ENCODE data around the gene RBM8A.

RBM8A gene

DNA sequence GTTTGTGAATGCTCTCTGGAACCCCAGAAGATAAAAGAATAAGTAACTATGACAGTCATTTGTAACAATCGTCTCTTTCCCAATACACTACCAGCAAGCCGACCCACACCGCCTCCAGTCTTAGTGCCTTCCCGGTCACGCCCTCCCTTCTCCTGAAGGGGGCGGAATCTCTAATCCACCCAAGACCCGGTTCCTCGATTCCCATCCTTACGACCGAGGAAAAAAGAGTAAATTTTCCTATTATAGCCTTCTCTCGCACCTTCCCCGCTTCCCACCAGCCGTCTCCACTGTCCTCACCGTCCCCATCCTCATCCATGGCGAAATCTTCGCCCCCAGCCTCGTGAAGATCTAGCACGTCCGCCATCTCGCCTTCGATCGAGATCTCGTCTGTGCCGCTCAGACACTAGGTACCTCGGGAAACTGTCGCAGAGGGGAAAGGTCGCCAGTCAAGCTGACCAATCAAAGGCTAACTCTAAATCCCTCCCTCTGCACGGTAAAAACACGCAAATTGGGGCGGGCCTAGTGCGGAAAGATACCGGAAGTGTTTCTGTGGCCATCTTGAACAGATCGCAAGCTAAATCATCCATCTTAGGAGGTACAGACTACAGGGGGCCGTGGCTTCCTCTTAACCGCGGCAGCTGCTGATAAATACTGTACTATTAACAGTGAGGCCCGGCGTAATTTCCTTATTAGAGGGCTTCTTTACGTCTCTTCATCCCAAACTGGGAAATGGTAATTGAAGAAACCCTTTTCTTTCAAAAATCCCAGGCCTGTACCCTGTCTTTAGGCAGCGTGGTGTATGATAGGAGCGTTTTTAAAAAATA is at the start of gene RBM8A:
RBM8A (minus strand) TSS at position 422 of the 824 bp plus-strand sequence; CDS start at position 364, 58 bp downstream.
- DNase-seq, result peak; percentile 99

DNA sequence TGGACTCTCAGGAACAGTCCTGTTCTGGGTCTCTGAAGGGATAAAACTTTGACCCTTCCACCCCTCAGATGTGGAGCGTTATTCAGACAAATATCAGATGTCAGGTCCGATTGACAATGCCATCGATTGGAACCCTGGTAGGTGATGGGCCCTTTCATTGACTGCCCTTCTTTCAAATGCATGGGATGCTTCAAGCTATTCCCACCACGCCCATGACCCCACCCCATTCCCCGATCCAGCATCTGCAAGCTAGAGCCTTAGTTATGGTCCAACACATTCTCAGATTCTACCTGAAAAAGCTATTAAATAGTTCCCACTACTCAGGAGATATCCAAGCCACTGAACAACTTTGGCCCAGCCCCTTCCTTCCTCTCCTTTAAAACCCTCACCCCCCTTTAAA is 49.7 kb upstream of the RBM8A start:
- DNase-seq, result no peak

DNA sequence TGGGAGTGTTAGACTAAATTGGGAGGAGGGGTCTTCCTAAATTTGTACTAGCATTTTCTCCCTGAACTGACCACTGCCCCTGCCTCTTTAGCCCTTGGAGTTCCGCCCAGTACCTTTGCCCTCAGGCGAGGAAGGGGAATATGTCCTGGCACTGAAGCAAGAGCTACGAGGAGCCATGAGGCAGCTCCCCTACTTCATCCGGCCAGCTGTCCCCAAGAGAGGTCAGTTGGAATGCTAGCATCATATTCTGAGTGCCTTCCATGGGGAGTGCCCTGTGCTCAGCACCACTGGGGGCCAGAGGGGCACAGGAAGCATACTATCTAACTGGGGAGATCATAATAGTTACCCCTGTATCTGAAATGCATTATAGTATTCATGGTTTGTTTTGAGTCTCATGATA is 47.9 kb upstream of the RBM8A start:
- no peak for DNase-seq

DNA sequence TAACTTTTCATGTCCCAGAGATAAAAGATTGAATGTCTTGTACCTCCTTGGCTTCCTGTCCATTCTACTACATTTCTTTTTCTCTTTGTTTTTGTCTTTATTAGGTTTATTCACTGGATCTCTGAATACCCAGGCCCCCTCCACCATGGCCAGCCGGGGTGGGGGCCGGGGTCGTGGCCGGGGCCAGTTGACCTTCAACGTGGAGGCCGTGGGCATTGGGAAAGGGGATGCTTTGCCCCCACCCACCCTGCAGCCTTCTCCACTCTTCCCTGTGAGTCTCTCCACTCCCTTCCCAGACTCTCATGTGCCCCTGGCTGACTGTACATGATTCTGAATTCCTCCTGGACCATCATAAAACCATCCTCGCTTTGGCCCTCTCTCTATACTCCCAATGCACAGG is 47.4 kb upstream of the RBM8A start:
- no peak for DNase-seq

DNA sequence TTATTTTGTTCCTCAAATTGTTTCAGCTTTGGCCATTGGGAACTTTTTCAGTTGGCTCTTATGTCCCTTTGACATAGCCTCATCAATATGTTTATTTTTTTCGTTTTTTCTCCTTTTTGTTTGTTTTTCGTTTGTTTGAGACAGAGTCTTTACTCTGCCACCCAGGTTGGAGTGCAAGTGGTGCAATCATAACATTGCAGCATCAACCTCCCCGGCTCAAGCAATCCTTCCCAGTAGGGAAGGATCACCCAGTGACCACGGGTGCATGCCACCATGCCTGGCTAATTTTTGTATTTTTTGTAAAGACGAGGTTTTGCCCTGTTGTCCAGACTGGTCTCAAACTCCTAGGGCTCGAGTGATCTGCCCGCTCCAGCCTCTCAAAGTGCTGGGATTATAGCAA is 45.3 kb upstream of the RBM8A start:
- no peak for DNase-seq

DNA sequence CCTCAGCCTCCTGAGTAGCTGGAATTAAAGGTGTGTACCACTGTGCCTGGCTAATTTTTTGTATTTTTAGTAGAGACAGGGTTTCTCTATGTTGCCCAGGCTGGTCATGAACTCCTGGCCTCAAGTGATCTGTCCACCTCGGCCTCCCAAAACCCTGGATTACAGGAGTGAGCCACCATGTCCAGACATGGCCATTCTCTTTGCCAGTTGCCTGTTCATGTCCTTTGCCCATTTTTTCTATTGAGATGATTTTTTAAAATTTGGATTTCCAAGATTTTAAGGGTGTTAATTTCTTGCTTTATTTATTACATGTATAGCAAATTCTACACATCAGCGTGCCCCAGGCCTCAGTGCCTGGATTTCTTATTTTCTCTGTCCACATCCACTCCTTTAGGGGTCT is 40.0 kb upstream of the RBM8A start:
- no peak for DNase-seq

DNA sequence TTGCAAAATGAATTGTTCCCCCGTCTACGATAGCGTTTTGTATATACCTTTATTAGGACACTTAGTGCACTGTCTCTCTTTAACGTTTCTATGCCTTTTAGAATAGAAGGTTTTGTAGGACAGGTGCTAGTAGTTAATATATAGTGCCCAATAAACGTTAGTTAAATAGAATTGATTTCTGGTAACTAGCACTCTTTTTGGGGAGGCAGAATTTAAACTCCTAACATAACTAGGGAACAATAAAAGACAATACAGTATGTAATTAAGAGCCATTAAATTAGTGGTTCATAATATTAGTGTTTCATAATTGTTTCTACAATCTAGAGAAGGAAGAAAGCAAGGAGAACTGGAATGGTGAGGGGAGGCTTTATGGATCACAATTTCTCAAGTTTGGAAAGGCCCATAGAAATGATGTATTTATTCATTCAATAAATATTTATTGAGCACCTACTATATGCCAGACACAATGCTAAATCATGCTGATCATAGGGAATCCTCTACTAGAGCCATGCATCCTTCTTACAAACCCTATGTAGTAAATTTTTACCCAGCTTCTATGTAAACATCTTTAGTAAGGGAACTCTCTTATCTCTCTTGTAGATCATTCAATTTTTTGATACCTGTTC is 37.9 kb upstream of the RBM8A start:
- DNase-seq, result no peak

DNA sequence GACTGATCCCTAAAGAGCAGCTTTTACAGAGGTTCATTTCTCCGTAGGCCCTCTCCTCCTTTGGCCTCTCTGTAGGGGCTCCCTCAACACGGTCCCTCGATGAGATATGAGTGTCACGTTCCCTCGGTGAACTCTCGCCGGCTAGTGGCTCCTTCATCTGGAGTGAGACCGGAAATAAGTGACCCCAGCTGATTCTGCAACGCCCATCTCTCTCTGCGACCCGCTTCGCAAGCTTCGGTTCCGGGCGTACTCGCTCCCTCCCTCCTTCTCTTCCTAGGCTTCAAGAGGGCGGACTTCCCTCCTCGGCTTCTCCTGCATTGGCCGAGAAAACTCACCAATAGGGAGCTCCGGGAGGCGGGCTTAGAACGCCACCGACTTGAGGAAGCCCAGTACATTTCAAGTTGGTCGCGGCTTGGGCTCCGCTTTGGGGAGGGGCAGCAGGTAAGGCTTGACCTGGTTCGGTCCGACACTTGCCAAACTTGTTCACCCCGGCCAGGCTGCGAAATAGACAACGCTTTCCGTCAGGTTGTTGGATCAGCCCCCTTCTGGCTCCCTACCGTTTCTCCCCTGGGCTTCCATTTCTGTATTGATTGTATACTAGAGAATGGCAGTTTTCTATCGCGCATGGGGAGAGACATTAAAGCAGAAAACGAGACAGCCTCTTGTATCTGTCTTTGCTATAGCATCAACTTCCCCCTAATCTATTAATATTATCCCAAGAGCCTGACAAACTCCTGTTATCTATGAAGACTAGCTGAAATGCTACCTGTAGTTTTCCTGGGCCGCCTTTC is 37.2 kb upstream of the RBM8A start, which contains the start of the genes ANKRD34A and POLR3GL:
ANKRD34A (minus strand) TSS at position 248 of the 791 bp plus-strand sequence. CDS start 2,816 bp downstream, outside the sequence.
POLR3GL (plus strand) TSS at position 363 of the 791 bp plus-strand sequence. CDS start 10,176 bp downstream, outside the sequence.
- peak; percentile 94 for DNase-seq

DNA sequence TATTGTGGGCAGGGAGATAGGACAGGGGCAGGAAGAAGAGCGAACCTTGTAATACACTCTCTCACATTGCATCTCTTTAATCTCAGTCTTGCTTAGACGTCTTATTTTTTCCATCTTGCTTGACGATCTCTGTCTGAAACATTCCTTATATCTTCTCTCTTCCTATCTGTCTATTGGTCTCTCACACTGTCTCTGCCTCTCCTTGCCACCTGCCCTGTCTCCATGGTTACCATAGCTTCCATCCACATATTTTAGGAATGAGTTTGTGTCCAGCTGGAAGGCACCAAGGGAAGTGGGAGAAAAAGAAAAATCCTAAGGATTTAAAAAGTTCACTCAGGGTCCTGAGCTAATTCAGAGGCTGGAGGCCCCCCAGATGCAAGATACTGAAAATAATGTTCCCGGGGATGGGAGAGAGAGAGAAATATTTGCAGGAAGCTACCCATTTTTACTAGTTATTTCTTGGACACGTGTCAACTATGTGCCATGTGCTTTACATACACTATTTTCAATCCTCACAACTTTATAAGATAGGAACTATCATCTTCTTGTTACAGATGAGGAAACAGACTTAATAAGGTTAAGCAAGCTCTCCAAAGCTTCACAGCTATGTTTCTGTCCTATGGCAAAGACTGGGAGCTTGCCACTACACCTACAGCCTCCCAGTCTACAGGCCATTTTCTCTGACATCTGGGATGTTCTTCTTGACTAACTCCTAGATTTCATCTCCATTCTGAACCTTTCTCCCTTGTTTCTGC is 36.2 kb upstream of the RBM8A start:
- no peak for DNase-seq

DNA sequence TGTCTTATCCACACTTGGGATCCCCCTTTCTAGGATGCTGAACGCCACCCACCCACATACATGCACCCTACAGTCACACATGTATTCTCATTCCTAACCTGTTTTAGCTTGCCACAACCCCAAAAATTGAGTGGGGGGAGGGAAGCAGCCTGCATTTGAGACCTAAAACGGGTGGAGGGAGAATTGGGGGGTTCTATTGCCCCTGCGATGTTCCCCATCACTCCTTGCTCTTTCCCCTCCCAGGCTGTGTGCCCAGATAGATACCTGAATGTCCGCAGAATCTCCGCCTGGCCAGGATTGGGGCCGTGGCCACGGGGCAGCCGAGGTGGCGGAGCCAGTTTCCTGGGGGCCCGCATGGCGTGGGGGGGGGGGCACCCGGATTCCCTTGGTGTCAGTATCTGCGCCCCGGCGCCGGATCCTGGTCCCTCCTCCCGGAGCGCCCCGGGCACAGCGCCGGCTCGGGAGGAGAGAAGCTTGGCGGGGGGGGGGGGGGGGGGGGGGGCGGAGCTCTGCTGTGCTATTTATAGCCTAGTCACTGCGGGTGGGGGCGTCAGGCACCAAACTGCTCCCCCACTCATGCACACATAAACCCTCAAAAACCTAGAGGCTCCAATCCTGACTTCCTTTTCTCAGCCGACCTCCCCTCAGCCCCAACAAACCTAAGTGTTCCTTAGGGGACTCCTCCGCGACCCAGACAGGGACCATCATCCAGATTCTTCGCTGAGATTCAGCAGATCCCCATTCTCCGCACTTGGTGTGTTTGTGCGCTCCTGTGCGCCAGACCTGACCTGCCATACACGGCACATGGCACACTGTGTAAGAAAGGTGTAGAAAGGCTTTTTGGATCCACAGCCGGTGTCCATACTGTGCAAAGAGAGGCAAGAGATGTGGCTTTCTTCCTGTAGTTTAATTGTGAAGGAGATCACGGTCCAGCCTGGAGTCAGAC is 35.1 kb upstream of the RBM8A start:
- DNase-seq, result no peak

DNA sequence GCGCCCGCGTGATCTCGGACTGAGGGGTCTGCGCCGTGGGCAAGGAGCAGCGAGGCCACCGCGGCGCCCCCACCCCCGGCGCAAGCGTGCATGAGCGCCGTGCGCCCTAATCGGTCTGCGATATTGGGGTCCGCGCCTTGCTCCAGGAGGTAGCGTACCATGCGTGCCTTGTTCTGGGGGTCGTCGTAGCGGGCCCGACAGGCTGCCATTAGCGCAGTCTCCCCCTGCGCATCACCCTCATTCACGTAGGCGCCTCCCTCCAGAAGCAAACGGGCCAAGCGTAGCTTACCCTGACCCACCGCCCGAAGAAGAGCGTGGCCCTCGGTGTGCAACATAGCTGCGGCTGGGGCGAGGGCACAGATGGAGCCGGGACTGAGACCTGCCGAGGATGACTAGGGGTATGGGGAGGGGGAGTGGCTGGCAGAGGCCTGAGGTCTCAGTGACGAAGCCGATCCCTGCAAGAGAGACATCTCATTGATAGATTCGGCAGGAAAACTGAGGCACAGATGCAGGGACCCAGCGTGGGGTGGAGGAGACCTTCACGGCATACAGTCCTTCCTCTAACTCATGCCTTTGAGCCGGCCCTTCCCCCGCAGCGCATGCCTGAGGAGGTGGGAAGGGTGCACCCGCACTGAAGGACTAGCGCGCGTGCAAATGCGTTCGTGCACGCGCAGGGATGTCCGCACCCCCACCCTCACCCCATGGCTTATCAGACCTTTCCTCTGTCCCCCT is 34.3 kb upstream of the RBM8A start:
- DNase-seq, result no peak

DNA sequence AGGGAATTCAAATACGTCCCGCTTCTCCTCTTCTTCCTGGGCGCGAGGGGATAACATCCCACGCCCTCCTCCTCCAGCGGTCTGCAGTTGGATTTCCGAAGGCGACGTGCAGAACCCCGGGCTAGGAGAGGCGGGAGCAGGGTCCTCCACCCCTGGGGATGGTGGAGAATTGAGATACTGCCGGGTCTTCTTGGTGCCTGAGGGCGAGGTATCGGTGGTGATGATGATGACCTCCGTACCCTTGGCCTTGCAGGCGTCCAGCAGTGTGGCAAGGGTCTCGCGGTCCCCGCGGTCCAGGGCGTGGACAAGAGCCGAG is 33.8 kb upstream of the RBM8A start:
- no peak for DNase-seq

DNA sequence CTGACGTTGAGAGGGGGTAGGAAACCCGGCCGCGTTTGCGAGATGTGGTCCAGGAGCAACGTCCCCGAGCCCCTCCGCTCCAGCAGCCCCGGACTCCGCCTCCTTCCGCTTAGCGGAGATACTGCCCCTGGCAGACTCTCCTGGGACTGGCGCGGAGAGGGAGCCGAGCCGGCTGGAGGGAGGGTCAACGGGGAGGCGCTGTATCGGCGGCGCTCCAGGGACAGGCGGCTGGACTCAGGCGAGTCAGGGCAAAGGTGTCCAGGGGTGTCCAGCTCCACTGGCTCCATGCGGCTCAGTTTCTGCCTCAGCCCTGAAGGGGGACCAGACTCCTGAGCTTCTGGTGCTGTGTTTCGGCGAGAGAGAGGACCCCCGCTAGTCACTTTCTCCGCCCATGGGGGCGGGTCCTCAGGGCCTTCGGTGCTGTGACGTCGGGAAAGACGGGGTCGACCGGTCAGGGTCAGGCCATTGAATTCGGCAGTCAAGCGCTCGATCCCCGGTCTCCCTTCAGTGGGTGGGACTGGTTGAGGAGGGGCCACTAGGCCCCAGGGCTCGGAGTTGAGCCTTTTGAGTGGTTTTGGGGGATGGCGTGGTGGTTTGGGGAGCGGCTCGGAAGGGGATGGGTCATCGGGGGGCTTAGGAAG is 33.3 kb upstream of the RBM8A start:
- DNase-seq, result peak; percentile 80

DNA sequence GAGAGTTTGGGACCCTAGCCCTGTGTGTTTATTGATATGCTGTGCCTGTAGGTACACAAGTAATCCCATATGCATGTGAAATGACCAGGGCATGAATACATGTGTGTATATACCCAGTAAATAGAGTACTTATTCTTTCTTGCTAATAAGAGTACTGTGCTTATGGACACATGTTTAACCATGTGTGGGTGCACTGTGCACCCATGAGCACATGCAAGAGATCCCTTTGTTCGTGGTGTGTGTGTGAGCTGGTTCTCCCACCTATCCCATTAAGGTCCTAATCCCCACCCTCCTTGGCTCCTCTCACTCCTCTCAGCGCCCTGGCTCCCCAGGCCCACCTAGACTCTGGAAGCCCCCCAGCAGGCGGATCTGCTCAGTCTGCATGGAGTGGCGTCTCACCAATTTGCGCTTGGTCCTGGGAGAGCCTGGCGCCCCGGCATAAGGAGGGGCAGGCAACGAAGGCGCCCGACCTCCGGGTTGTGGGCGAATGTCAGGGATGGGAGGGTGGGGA is 32.7 kb upstream of the RBM8A start:
- no peak for DNase-seq

DNA sequence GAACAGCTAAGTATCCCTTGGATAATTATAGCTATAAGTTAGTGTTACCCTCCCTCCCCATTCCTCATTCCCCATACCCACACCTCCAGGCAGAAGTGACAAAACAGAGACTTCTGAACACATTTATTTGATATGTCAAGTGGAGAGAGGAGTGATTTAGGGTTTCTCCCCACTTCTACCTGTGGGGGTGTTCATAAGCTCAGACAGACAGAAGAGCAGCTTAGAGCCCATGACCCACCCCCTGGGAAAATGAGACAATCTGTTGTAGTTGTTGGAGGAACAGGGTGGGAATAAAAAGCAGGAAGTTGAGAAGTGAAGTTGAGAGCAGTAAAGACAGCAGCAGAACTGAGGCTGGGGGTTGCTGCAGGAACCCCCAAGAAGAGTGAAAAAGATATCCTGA is 32.0 kb upstream of the RBM8A start:
- no peak for DNase-seq

DNA sequence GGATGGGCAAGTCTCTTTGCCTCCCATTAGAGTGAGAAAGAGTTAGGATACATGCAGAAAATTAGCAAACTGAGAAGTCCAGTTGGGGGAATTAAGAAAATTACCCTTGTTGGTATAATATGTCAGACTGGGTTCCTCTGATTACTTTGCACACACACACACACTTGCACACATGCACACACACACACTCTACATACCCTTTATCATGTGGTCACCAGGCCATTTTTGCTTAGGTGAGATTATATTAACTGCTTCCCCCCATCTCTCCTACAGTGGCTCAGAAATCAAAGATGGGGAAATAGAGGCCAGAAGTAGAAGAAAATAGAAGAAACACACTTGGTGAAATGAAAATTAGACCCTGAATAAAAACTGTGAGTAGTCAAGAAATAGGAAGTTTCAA is 31.4 kb upstream of the RBM8A start:
- DNase-seq, result no peak

DNA sequence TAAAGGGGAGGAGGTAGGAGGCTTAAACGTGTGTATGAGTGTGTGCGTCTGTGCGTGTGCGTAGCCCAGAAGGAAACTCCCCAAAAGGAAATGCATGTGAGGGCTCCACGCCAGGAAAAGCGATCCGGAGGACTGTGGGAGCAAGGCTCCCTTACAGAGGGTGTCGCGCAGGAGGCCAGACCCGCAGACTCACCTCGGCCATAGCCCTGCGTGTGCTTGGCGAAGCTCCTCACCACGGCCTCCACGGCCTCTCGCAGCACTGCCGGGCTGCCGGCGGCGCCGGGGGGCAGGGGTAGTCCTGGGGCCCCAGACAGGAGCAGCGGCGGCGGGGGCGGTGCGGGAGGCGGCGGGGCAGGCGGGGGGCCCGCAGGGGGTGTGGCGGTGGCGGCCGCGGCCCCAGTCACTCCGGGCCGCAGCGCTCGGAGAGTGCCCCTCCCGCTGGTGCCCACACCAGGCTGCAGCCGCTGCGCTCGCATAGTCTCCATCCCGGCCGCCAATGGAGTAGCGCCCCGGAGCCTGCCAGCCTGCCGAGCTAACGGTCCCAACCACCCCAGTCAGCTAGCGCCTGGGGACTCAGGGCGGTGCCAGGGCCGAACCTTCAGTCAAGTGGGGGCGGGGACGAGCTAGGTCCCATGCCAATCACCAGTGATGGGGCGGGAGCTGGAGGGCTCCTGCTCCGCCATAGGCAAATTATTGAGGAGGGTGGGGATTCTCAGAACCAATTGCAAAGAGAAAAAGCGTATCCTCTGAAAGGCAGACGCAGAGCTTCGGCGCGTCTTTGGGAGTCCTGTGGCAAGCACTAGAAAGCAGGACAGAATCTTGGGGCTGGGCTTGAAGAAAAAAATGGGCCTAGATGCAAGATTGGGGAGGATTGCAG is 30.4 kb upstream of the RBM8A start, which contains the start of gene LIX1L:
LIX1L (minus strand) TSS at position 575 of the 877 bp plus-strand sequence; CDS start at position 485, 90 bp downstream.
- DNase-seq, result peak; percentile 97

DNA sequence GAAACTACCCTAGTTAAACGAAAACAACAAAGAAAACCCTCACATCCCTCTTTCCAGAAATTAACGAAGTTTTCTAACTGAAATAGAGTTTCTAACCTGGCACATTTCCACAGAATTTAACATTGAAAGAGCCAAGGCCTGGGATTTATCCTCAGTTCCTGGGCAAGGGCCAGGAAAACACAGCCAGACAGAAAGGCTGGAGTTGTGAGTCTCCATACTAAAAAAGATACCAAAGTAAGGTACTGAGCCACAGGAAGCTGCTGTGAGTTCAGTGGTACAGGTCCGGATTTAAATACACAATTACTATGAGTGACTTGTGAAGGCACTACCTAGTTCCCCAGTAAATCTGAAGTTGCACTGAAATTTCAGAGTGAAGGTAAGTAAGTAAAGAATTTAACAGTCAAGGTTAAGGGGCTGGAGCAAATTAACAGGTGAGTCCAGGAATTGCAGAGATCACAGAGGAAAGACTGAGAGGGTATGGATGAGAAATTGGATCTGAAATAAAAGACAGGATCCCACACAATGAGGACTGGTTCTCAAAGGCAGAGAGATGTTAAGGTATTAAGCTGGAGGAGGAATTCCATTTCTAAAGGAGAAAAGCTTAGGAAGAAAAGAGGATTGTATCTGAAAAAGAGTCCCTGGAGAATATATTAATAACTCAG is 29.6 kb upstream of the RBM8A start:
- no peak for DNase-seq
